K562 (cell line): Measurements from ENCODE around the gene CCNY. TPM values are rescaled to one million over a fixed set of nuclear protein-coding genes. Genes with fewer than 3 reads are reported as not detected.

ENCODE experiments used
- ATAC-seq: fragments of 200-7000 bp; cut with Tn5 transposase; 3 replicates; pipeline ENCODE4 v1.9.1; 2020; ENCODE audit warnings: moderate library complexity
- BruUV-seq: library from RNA; stranded (reverse); fragments of 400-500 nt; replicated peaks from 2 replicates; lab custom pipeline; 2021; lab: Mats Ljungman, UMichigan
- CTCF ChIA-PET: fragments of 300-600 bp; formaldehyde crosslinking; extraction: SDS; loops from one replicate; lab custom pipeline; 2021; ENCODE audit warnings: low intra/inter-chr PET ratio; lab: Yijun Ruan, JAX
- POLR2A ChIA-PET: fragments of 300-600, 350-650 bp; sonication (Branson Sonifier 250); formaldehyde crosslinking; extraction: SDS; loops from one replicate; lab custom pipeline; 2021; ENCODE audit warnings: antibody characterized with exemption, inconsistent platforms; lab: Yijun Ruan, JAX
- DNase-seq, 4 experiments: peaks; one replicate each; pipeline versions ENCODE4 v3.0.0 to v3.0.0-alpha.2; 2011 to 2018; ENCODE audit warnings: low spot score in 3 of 4, mixed read lengths in 3 of 4; ENCODE audit errors: extremely low read depth in 1 of 4
- FAIRE-seq: peaks from 2 replicates; lab custom pipeline; 2011; peaks lifted over from hg19 to GRCh38; lab: Jason Lieb, UNC
- H2AFZ ChIP-seq: 2 replicates; pipeline ENCODE4 v1.6.0; 2011; ENCODE audit warnings: low read depth, low read length, control low read depth, inconsistent platforms
- H3K27ac ChIP-seq: fragments of 200-600 bp; 3 replicates; pipeline ENCODE4 v1.8.0; 2011; ENCODE audit warnings: low read depth, mild to moderate bottlenecking, control low read depth, inconsistent platforms, low read length, moderate library complexity, mixed read lengths; ENCODE audit errors: extremely low read depth
- H3K27me3 ChIP-seq, 2 experiments: fragments of 300-600 bp in 1 of 2; 2 replicates in 1 of 2; 3 replicates in 1 of 2; pipeline versions ENCODE4 v1.6.0 to v1.8.0; 2011; ENCODE audit warnings: inconsistent platforms in 2 of 2, low read length in 2 of 2, mild to moderate bottlenecking in 1 of 2, mixed read lengths in 1 of 2, moderate library complexity in 1 of 2; ENCODE audit not compliant: control insufficient read depth in 2 of 2, insufficient read depth in 2 of 2
- H3K36me3 ChIP-seq: fragments of 300-600 bp; 3 replicates; pipeline ENCODE4 v1.8.0; 2011; ENCODE audit warnings: mild to moderate bottlenecking, low read length, inconsistent platforms; ENCODE audit not compliant: control insufficient read depth, insufficient read depth
- H3K4me1 ChIP-seq, 2 experiments: fragments of 200-600 bp in 1 of 2; replicated peaks in 1 of 2; 2 replicates in 1 of 2; 3 replicates in 1 of 2; pipeline versions ENCODE4 v1.5.1 to v1.8.0; 2011; ENCODE audit warnings: inconsistent platforms in 2 of 2, low read length in 2 of 2, mild to moderate bottlenecking in 1 of 2, mixed read lengths in 1 of 2, moderate library complexity in 1 of 2; ENCODE audit not compliant: control insufficient read depth in 2 of 2, insufficient read depth in 2 of 2
- H3K4me2 ChIP-seq: 2 replicates; pipeline ENCODE4 v1.6.1; 2011; ENCODE audit warnings: low read length, control low read depth, inconsistent platforms, mixed read lengths; ENCODE audit not compliant: insufficient read depth
- H3K4me3 ChIP-seq: fragments of 200-600 bp; sonication (generic), shearing (Covaris generic); 2 replicates; pipeline ENCODE4 v1.5.1; 2016; ENCODE audit warnings: control low read depth, inconsistent platforms
- H3K79me2 ChIP-seq: fragments of 200-600 bp; 3 replicates; pipeline ENCODE4 v1.8.0; 2011; ENCODE audit warnings: low read length, inconsistent platforms; ENCODE audit not compliant: control insufficient read depth, insufficient read depth
- H3K9ac ChIP-seq, 2 experiments: 2 replicates each; pipeline versions ENCODE4 v1.6.0 to v1.6.1; 2011; ENCODE audit warnings: low read depth in 2 of 2, low read length in 2 of 2, control low read depth in 1 of 2, inconsistent platforms in 1 of 2, mild to moderate bottlenecking in 1 of 2, mixed read lengths in 1 of 2; ENCODE audit not compliant: insufficient read depth in 1 of 2
- H3K9me1 ChIP-seq: one replicate; pipeline ENCODE4 v1.6.0; 2011; ENCODE audit warnings: inconsistent platforms, mild to moderate bottlenecking, low read length, moderate library complexity; ENCODE audit not compliant: control insufficient read depth, insufficient read depth
- H3K9me3 ChIP-seq: replicated peaks from 2 replicates; pipeline ENCODE4 v1.5.1; 2011; ENCODE audit warnings: low read depth, low read length, inconsistent platforms; ENCODE audit not compliant: control insufficient read depth, insufficient read depth
- H4K20me1 ChIP-seq: replicated peaks from 2 replicates; pipeline ENCODE4 v1.6.1; 2011; ENCODE audit warnings: low read length, inconsistent platforms, mixed read lengths; ENCODE audit not compliant: control insufficient read depth, insufficient read depth
- ATF7 ChIP-seq: fragments of 450-650 bp; IDR thresholded peaks from 2 replicates; pipeline ENCODE4 v1.7.1; 2014; ENCODE audit warnings: mild to moderate bottlenecking, moderate library complexity
- EP400 ChIP-seq: fragments of 450-650 bp; IDR thresholded peaks from 2 replicates; pipeline ENCODE4 v1.6.1; 2017; ENCODE audit warnings: antibody characterized with exemption, mild to moderate bottlenecking, moderate library complexity
- ETV1 ChIP-seq: fragments of 450-650 bp; conservative IDR thresholded peaks from 2 replicates; pipeline ENCODE4 v1.6.1; 2016; ENCODE audit warnings: missing genetic modification characterization, control low read depth, low read depth, missing compliant biosample characterization
- FOXK2 ChIP-seq, 2 experiments: fragments of 450-650 bp; IDR thresholded peaks in 1 of 2; conservative IDR thresholded peaks in 1 of 2; 2 replicates each; pipeline ENCODE4 v1.6.1; 2016; ENCODE audit warnings: low read depth in 2 of 2, mild to moderate bottlenecking in 1 of 2
- GABPB1 ChIP-seq: sonication (generic); formaldehyde crosslinking; IDR thresholded peaks from 2 replicates; pipeline ENCODE4 v1.8.0; 2022; ENCODE audit warnings: mild to moderate bottlenecking, missing genetic modification reagents
- HDAC2 ChIP-seq: fragments of 450-650 bp; IDR thresholded peaks from 2 replicates; pipeline ENCODE4 v1.6.1; 2016; ENCODE audit warnings: mild to moderate bottlenecking
- JUND ChIP-seq, 2 experiments: IDR thresholded peaks; 2 replicates in 1 of 2; 3 replicates in 1 of 2; pipeline ENCODE4 v1.6.1; 2011; ENCODE audit warnings: borderline replicate concordance in 2 of 2, low read depth in 2 of 2, low read length in 2 of 2, improper control_type of control experiment in 1 of 2, missing biosample characterization in 1 of 2, missing genetic modification characterization in 1 of 2, missing genetic modification reagents in 1 of 2
- MECOM ChIP-seq: fragments of 250-450 bp; sonication (Bioruptor Pico); IDR thresholded peaks from 2 replicates; pipeline ENCODE4 v1.8.0; 2022; ENCODE audit warnings: inconsistent platforms
- NRF1 ChIP-seq, 2 experiments: fragments of 450-650 bp; IDR thresholded peaks in 1 of 2; conservative IDR thresholded peaks in 1 of 2; 2 replicates each; pipeline ENCODE4 v1.6.1; 2014; ENCODE audit warnings: mild to moderate bottlenecking in 2 of 2
- SPI1 ChIP-seq: IDR thresholded peaks from 2 replicates; pipeline ENCODE4 v1.6.1; 2011; ENCODE audit warnings: low read depth, low read length, control low read depth, borderline replicate concordance
- TAF9B ChIP-seq: fragments of 450-650 bp; IDR thresholded peaks from 2 replicates; pipeline ENCODE4 v1.6.1; 2018; ENCODE audit warnings: mild to moderate bottlenecking; ENCODE audit not compliant: partially characterized antibody
- ZC3H4 ChIP-seq: sonication (generic); formaldehyde crosslinking; IDR thresholded peaks from 2 replicates; pipeline ENCODE4 v1.9.0; 2021; ENCODE audit warnings: missing genetic modification reagents, borderline replicate concordance
- ZNF253 ChIP-seq: fragments of 250-450 bp; sonication (Bioruptor Pico); conservative IDR thresholded peaks from 2 replicates; pipeline ENCODE4 v1.6.1; 2021; ENCODE audit warnings: mild to moderate bottlenecking
- WGBS: fragments of 100-300 bp; shearing (Covaris generic); methylation state at CpG from one replicate; pipeline ENCODE4 v1.1.6; 2016; ENCODE audit warnings: low coverage, mixed read lengths; ENCODE audit not compliant: insufficient coverage; ENCODE audit errors: missing lambda C conversion rate; 5-methylcytosine and 5-hydroxymethylcytosine counted together
- in situ Hi-C: fragments of 300-500 bp; cut with MboI; formaldehyde crosslinking; loops from 4 replicates; pipeline ENCODE4 v1.15.0; 2018; ENCODE audit warnings: inconsistent platforms, mixed read lengths
- intact Hi-C: fragments of 100-400 bp; cut with micrococcal nuclease; formaldehyde crosslinking; loops from 2 replicates; pipeline ENCODE4 v1.14.2; 2022
- polyA plus RNA-seq, 8 experiments: library from polyadenylated mRNA; depleted of rRNA in 4 of 8; stranded (reverse) in 5 of 8; unstranded in 3 of 8; fragments of >200 nt; fragmentation: Nextera tagmentation in 2 of 8; fragmentation: Illumina TruSeq in 1 of 8; extraction: Ambion mirVana in 2 of 8; extraction: Trizol in 1 of 8; gene quantifications; 2 replicates each; pipeline versions ENCODE4 v1.2.1 to v1.2.3, GENCODE V29; 2011 to 2014; ENCODE audit warnings: inconsistent platforms in 1 of 8, missing spikeins in 1 of 8
- total RNA-seq, 7 experiments: library from RNA; depleted of rRNA in 6 of 7; stranded (reverse); fragments of >200 nt in 6 of 7; fragmentation: Illumina TruSeq in 2 of 7; extraction: Trizol in 2 of 7; gene quantifications; 2 replicates each; pipeline versions ENCODE4 v1.2.1 to v1.2.3, GENCODE V29; 2011 to 2021; ENCODE audit warnings: low replicate concordance in 1 of 7
- TF ChIP-seq, protein P1 (sequence below): sonication (generic); formaldehyde crosslinking; IDR thresholded peaks from 2 replicates; pipeline ENCODE4 v1.8.0; 2022; ENCODE audit warnings: missing genetic modification reagents, mild to moderate bottlenecking, moderate library complexity, borderline replicate concordance
- TF ChIP-seq, protein P2 (sequence below): sonication (generic); formaldehyde crosslinking; IDR thresholded peaks from 2 replicates; pipeline ENCODE4 v1.9.0; 2022; ENCODE audit warnings: mild to moderate bottlenecking, missing genetic modification reagents

CCNY gene
- total and polyA plus RNA-seq, 9 of the 15 experiments (the other 6 are each of a cell fraction or from before 2014, with no cell fraction given) = 8.4 to 109 (median 38.6) TPM

DNA sequence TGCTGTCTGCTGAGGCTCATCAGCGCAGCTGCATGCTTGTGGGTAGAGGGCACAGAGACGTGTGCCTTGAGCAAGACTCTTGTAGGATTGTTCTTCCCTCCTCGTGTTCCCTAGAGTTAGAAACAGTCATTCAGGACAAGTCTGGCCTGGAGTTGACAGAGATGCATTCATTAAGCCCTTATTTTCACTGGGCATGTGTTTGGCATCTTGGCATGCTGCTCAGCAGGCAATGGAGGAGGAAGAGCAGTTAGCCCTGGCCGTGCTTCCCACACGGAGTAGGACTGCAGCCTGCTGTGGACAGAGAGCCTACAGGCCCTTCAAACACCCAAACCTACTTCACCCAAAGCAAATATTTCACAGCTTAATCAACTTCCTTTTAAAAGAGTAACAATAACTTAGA is 195.8 kb downstream of the CCNY start:
- BruUV-seq = no TSS peak
- FAIRE-seq (no peak), ATAC-seq (no peak), DNase-seq (no peak)
- CTCF ChIA-PET = no interaction called here
- POLR2A ChIA-PET = no interaction called here
- intact Hi-C loops (no loop called here), in situ Hi-C loops (no loop called here)
- Histone ChIP-seq H3K4me1 (peaks cover 10 to 20% of the 10 kb centered on the region in 2 experiments), H3K27me3 (no peaks in the 10 kb centered on the region), H4K20me1 (peaks cover 9% of the 10 kb centered on the region; the same call in 1 of the 2 replicates), H2AFZ (no peak overlapping the region), H3K4me3 (no peak overlapping the region), H3K36me3 (peaks cover 58% of the 10 kb centered on the region), H3K9me3 (peaks cover 7% of the 10 kb centered on the region), H3K79me2 (no peaks in the 10 kb centered on the region), H3K9ac (no peak overlapping the region), H3K4me2 (no peak overlapping the region), H3K27ac (no peak overlapping the region), H3K9me1 (peaks cover 2% of the 10 kb centered on the region)
- 91% methylated on average over 5 of the region's 5 CpGs for WGBS
- no peak for TF ChIP-seq MECOM (CRISPR knock-in tag)

DNA sequence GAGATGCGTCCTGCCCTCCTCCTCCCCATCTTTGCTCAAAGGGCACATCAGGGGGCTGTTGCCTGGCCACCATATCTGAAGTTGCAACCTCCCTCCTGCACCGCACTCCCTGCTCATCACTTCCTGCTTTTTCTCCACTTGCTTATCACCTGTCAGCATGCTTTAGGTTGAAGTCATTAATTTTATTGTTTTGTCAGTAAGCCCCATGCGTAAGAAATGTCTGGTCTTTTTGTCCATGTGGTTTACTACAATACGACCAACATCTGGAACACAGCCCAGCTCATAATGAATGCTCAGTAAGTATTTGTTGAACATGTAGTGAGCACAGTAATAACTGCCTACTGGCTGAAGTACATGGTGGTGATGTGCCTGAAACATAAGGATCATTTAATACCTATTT is 197.3 kb downstream of the CCNY start:
- in situ Hi-C loops (no loop called here), intact Hi-C loops (no loop called here)
- peak; percentile 87 for FAIRE-seq
- Histone ChIP-seq H3K4me1 (peaks cover 10 to 20% of the 10 kb centered on the region in 2 experiments), H3K9me3 (peaks cover 7% of the 10 kb centered on the region), H2AFZ (no peak overlapping the region), H3K9me1 (peaks cover 2% of the 10 kb centered on the region), H3K27me3 (no peaks in the 10 kb centered on the region), H3K4me2 (no peak overlapping the region), H3K36me3 (peaks cover 63% of the 10 kb centered on the region), H3K27ac (no peak overlapping the region), H3K79me2 (no peaks in the 10 kb centered on the region), H3K4me3 (no peak overlapping the region), H3K9ac (no peak overlapping the region), H4K20me1 (peaks cover 9% of the 10 kb centered on the region; the same call in 1 of the 2 replicates)
- peak; percentile 91 for ATAC-seq
- DNase-seq = peak in 2 of 4 experiments; percentile 67 to 77
- 12% methylated on average over 4 of the region's 4 CpGs for WGBS
- ChIA-PET POLR2A (interaction anchor here (0.6 to 1.3 kb wide), 3 partner anchors 10 to 406 kb away, joined by 3 to 6 read pairs (median 5); partner anchors contain the start of gene CREM), CTCF (no interaction called here)
- BruUV-seq = no TSS peak
- TF ChIP-seq HDAC2 (0 out of 2 replicates have a peak, but pooled peaks have one; percentile 45), GABPB1 (CRISPR knock-in tag) (0 out of 2 replicates have a peak, but pooled peaks have one; percentile 19), TAF9B (peak; percentile 14), ATF7 (peak; percentile 44; the same call in 1 of the 2 replicates), NRF1 (conservative IDR thresholded peaks at IDR 0.05 in 1 of 2, IDR thresholded peaks at IDR 0.05 in 1 of 2) (peak in 1 of 2 experiments; percentile 40; a peak in 1 of 4 replicates), ZC3H4 (no peak), ZNF253 (no peak), SPI1 (peak; percentile 87), FOXK2 (conservative IDR thresholded peaks at IDR 0.05 in 1 of 2, IDR thresholded peaks at IDR 0.05 in 1 of 2; ENCODE audit: low read depth in 2 of 2) (peak in 1 of 2 experiments; percentile 57; a peak in 1 of 4 replicates), JUND (IDR thresholded peaks at IDR 0.05; ENCODE audit: borderline replicate concordance, low read depth, low read length) (0 out of 2 replicates have a peak, but pooled peaks have one; percentile 33), JUND (tag; IDR thresholded peaks at IDR 0.05; ENCODE audit: borderline replicate concordance, low read depth, low read length) (peak; percentile 35; the same call in 1 of the 3 replicates), ETV1 (peak; percentile 67), EP400 (peak; percentile 53; the same call in 1 of the 2 replicates)
- TF ChIP-seq, protein P1, sequence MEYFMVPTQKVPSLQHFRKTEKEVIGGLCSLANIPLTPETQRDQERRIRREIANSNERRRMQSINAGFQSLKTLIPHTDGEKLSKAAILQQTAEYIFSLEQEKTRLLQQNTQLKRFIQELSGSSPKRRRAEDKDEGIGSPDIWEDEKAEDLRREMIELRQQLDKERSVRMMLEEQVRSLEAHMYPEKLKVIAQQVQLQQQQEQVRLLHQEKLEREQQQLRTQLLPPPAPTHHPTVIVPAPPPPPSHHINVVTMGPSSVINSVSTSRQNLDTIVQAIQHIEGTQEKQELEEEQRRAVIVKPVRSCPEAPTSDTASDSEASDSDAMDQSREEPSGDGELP (CRISPR knock-in tag) = 0 out of 2 replicates have a peak, but pooled peaks have one; percentile 43
- TF ChIP-seq, protein P2, sequence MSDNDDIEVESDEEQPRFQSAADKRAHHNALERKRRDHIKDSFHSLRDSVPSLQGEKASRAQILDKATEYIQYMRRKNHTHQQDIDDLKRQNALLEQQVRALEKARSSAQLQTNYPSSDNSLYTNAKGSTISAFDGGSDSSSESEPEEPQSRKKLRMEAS (CRISPR knock-in tag) = peak; percentile 70
